ENCODE results near the gene FAM117A. TPM values are rescaled to one million over a fixed set of nuclear protein-coding genes. Genes with fewer than 3 reads are reported as not detected.

FAM117A gene
- total and polyA plus RNA-seq, 2 donors (not counting 1 experiment from before 2014, with no cell fraction given): 93.4 to 162 TPM

- Histone ChIP-seq H3K9ac (ENCODE audit: low read length) (peak overlapping the region; percentile 53), H3K27me3 (replicated peaks in 1 of 4; ENCODE audit: control extremely low read depth in 1 of 4, control insufficient read depth in 3 of 4, insufficient read depth in 4 of 4, low read length in 3 of 4) (no peaks in the 10 kb centered on the region), H3K4me1 (ENCODE audit: control insufficient read depth in 2 of 2, insufficient read depth in 2 of 2, low read length in 2 of 2) (peaks cover 18 to 20% of the 10 kb centered on the region in 2 donors), H3K79me2 (ENCODE audit: control insufficient read depth, insufficient read depth, low read length) (peaks cover 55% of the 10 kb centered on the region), H3K4me2 (replicated peaks; ENCODE audit: low read depth, low read length, poor library complexity, severe bottlenecking) (peak overlapping the region; percentile 85), H2AFZ (ENCODE audit: insufficient read depth, low read depth, low read length, poor library complexity, severe bottlenecking) (no peak overlapping the region), H3K36me3 (replicated peaks in 1 of 2; ENCODE audit: control extremely low read depth in 1 of 2, control insufficient read depth in 1 of 2, extremely low read depth in 1 of 2, insufficient read depth in 2 of 2, low read length in 1 of 2) (peaks cover 0 to 26% of the 10 kb centered on the region in 2 experiments), H3K9me3 (ENCODE audit: control extremely low read depth in 1 of 3, control insufficient read depth in 2 of 3, insufficient read depth in 1 of 3, low read length in 2 of 3) (no peaks in the 10 kb centered on the region), H3K4me3 (ENCODE audit: control extremely low read depth in 1 of 5, extremely low read depth in 1 of 5, insufficient read depth in 1 of 5, low read depth in 2 of 5, low read length in 4 of 5) (peak overlapping the region; percentile 19 to 68 (median 47)), H4K20me1 (ENCODE audit: control insufficient read depth, insufficient read depth, low read length, poor library complexity, severe bottlenecking) (peaks cover 50% of the 10 kb centered on the region), H3K27ac (ENCODE audit: low read length in 2 of 2) (peak overlapping the region; percentile 32 to 98)
- Mint-ChIP-seq H3K27ac (peak overlapping the region; percentile 99), H3K9me3 (ENCODE audit: insufficient read depth) (no peaks in the 10 kb centered on the region), H3K4me1 (peaks cover 50% of the 10 kb centered on the region), H3K4me3 (peak overlapping the region; percentile 98), H3K27me3 (no peaks in the 10 kb centered on the region)
- 6% methylated on average over 17 of the region's 17 CpGs for WGBS (ENCODE audit: insufficient coverage)
- ATAC-seq (ENCODE audit: low read depth): no peak
- CTCF ChIA-PET: interaction anchor here (0.9 kb wide), 1 partner anchor 218 kb away, joined by 3 read pairs; no protein-coding TSS in a partner anchor
- POLR2A ChIA-PET: interaction anchor here (1.8 to 3.6 kb wide), 4 partner anchors 25 to 80 kb away, joined by 7 to 23 read pairs (median 18); partner anchors contain the start of genes FAM117A and SLC35B1
- DNase-seq: no peak
- intact Hi-C loops (cut with micrococcal nuclease): loop anchor here (2.0 to 5.0 kb wide), 4 partner anchors 42 to 928 kb away; partner anchors contain the start of genes LUC7L3 and UBE2Z
- TF ChIP-seq CTCF (IDR thresholded peaks at IDR 0.05) (no peak), EZH2 (IDR thresholded peaks at IDR 0.05; ENCODE audit: borderline replicate concordance, insufficient read depth, low read depth, low read length, poor library complexity, severe bottlenecking) (no peak)
Observed at GRCh38 chr17:49789243-49789578, 25.3 kb upstream of the FAM117A start.

Data from B cell (primary cell).